Measurements from ENCODE around the gene ELOVL7. TPM values are rescaled to one million over a fixed set of nuclear protein-coding genes. Genes with fewer than 3 reads are reported as not detected.

The ELOVL7 gene
- total and polyA plus RNA-seq, 2 donors (not counting 1 experiment from before 2014, with no cell fraction given), result under 0.01 to 0.07 TPM

DNA sequence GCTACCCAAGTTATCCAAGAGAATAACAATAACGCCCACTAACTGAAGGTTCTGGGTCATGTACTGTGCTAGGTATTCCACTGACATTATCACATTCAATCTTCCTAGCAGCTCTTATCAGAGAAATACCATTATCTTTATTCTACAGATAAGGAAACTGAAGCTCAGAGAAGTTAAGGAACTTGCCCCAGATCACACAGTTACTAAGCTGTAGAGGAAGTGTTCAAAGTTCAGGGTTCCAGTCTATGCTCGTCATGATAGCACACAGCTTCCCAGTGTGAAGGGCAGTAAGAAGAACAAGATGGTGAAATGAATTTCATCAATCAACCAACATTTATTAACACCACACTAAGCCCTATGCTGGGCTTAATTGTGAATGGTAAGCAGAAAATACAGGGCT, 29.6 kb downstream of the ELOVL7 start:
- Histone ChIP-seq H3K9ac (ENCODE audit: insufficient read depth, low read length) (no peak overlapping the region), H4K20me1 (ENCODE audit: control insufficient read depth, extremely low read depth, insufficient read depth, low read length) (no peaks in the 10 kb centered on the region), H3K36me3 (ENCODE audit: control insufficient read depth, insufficient read depth, low read length) (no peaks in the 10 kb centered on the region), H3K27me3 (ENCODE audit: control insufficient read depth, insufficient read depth, low read length) (no peaks in the 10 kb centered on the region), H3K4me3 (replicated peaks in 1 of 4; ENCODE audit: control extremely low read depth in 1 of 4, insufficient read depth in 1 of 4, low read depth in 3 of 4, low read length in 4 of 4) (no peak overlapping the region), H3K4me1 (ENCODE audit: control insufficient read depth, extremely low read depth, insufficient read depth, low read length) (no peaks in the 10 kb centered on the region), H3K27ac (ENCODE audit: insufficient read depth, low read length) (no peak overlapping the region), H3K9me3 (ENCODE audit: control insufficient read depth, insufficient read depth, low read depth, low read length) (no peaks in the 10 kb centered on the region), H3K79me2 (ENCODE audit: control insufficient read depth, insufficient read depth, low read length) (no peaks in the 10 kb centered on the region), H3K4me2 (ENCODE audit: extremely low read depth, insufficient read depth, low read length) (no peak overlapping the region), H2AFZ (ENCODE audit: low read length) (no peak overlapping the region)
- DNase-seq (ENCODE audit: low read depth in 2 of 2), result no peak
- TF ChIP-seq, protein P1, sequence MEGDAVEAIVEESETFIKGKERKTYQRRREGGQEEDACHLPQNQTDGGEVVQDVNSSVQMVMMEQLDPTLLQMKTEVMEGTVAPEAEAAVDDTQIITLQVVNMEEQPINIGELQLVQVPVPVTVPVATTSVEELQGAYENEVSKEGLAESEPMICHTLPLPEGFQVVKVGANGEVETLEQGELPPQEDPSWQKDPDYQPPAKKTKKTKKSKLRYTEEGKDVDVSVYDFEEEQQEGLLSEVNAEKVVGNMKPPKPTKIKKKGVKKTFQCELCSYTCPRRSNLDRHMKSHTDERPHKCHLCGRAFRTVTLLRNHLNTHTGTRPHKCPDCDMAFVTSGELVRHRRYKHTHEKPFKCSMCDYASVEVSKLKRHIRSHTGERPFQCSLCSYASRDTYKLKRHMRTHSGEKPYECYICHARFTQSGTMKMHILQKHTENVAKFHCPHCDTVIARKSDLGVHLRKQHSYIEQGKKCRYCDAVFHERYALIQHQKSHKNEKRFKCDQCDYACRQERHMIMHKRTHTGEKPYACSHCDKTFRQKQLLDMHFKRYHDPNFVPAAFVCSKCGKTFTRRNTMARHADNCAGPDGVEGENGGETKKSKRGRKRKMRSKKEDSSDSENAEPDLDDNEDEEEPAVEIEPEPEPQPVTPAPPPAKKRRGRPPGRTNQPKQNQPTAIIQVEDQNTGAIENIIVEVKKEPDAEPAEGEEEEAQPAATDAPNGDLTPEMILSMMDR (conservative IDR thresholded peaks at IDR 0.05 in 1 of 2, IDR thresholded peaks at IDR 0.05 in 1 of 2; ENCODE audit: low read depth in 1 of 2, low read length in 2 of 2), result no peak
- no peak for TF ChIP-seq EZH2 (IDR thresholded peaks at IDR 0.05; ENCODE audit: low read length, missing control alignments)

DNA sequence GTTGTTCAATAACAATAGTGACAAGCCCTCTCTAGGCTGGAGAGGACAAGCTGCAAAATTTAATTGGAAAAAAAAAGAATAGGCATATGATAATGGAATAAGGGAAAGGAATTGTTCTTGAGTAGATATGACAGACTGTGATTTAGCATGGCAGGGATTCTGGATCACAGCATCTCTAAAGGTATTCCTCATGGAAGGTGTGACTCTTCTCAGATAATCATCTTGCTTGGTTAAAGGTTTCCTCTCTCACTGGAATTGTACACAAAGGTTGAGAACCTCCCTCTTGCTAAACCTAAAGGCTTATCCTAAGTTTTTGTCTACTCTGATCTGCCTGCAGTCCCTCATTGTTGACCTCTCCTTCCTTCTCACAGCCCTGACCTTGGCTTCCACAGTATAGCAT, 31.6 kb downstream of the ELOVL7 start:
- Histone ChIP-seq H3K9me3 (ENCODE audit: control insufficient read depth, insufficient read depth, low read depth, low read length) (no peaks in the 10 kb centered on the region), H3K27ac (ENCODE audit: insufficient read depth, low read length) (no peak overlapping the region), H3K4me3 (replicated peaks in 1 of 4; ENCODE audit: control extremely low read depth in 1 of 4, insufficient read depth in 1 of 4, low read depth in 3 of 4, low read length in 4 of 4) (no peak overlapping the region), H2AFZ (ENCODE audit: low read length) (no peak overlapping the region), H3K79me2 (ENCODE audit: control insufficient read depth, insufficient read depth, low read length) (no peaks in the 10 kb centered on the region), H3K4me2 (ENCODE audit: extremely low read depth, insufficient read depth, low read length) (no peak overlapping the region), H3K27me3 (ENCODE audit: control insufficient read depth, insufficient read depth, low read length) (no peaks in the 10 kb centered on the region), H3K36me3 (ENCODE audit: control insufficient read depth, insufficient read depth, low read length) (no peaks in the 10 kb centered on the region), H3K4me1 (ENCODE audit: control insufficient read depth, extremely low read depth, insufficient read depth, low read length) (no peaks in the 10 kb centered on the region), H3K9ac (ENCODE audit: insufficient read depth, low read length) (no peak overlapping the region), H4K20me1 (ENCODE audit: control insufficient read depth, extremely low read depth, insufficient read depth, low read length) (no peaks in the 10 kb centered on the region)
- no peak for TF ChIP-seq EZH2 (IDR thresholded peaks at IDR 0.05; ENCODE audit: low read length, missing control alignments)
- TF ChIP-seq, protein P1 (conservative IDR thresholded peaks at IDR 0.05 in 1 of 2, IDR thresholded peaks at IDR 0.05 in 1 of 2; ENCODE audit: low read depth in 1 of 2, low read length in 2 of 2), result no peak
- no peak for DNase-seq (ENCODE audit: low read depth in 2 of 2)

DNA sequence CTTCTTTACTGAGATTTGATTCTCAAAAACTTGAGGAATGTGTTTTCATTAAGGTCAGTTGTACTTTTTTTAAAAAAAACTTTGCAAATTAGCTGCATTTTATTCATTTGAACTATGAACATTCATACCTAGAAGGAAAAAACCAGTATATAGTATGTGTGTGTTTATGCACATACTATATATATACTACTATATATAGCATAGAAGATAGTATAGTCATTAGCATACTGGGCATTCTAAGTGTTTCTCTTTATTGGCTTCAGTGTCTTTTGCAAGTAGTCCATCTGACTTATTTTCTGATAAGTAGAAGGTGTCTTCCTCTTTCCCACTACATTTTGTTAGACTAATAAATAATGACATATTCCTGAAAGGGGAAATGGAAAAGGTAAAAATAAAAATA, 33.0 kb downstream of the ELOVL7 start:
- Histone ChIP-seq H3K27me3 (ENCODE audit: control insufficient read depth, insufficient read depth, low read length) (no peaks in the 10 kb centered on the region), H4K20me1 (ENCODE audit: control insufficient read depth, extremely low read depth, insufficient read depth, low read length) (no peaks in the 10 kb centered on the region), H3K4me2 (ENCODE audit: extremely low read depth, insufficient read depth, low read length) (no peak overlapping the region), H3K36me3 (ENCODE audit: control insufficient read depth, insufficient read depth, low read length) (no peaks in the 10 kb centered on the region), H3K4me1 (ENCODE audit: control insufficient read depth, extremely low read depth, insufficient read depth, low read length) (no peaks in the 10 kb centered on the region), H3K9ac (ENCODE audit: insufficient read depth, low read length) (no peak overlapping the region), H3K9me3 (ENCODE audit: control insufficient read depth, insufficient read depth, low read depth, low read length) (no peaks in the 10 kb centered on the region), H3K27ac (ENCODE audit: insufficient read depth, low read length) (no peak overlapping the region), H2AFZ (ENCODE audit: low read length) (no peak overlapping the region), H3K79me2 (ENCODE audit: control insufficient read depth, insufficient read depth, low read length) (no peaks in the 10 kb centered on the region), H3K4me3 (replicated peaks in 1 of 4; ENCODE audit: control extremely low read depth in 1 of 4, insufficient read depth in 1 of 4, low read depth in 3 of 4, low read length in 4 of 4) (no peak overlapping the region)
- TF ChIP-seq, protein P1 (conservative IDR thresholded peaks at IDR 0.05 in 1 of 2, IDR thresholded peaks at IDR 0.05 in 1 of 2; ENCODE audit: low read depth in 1 of 2, low read length in 2 of 2), result no peak
- DNase-seq (ENCODE audit: low read depth in 2 of 2), result no peak

Data from fibroblast of lung (primary cell).